Measurements from ENCODE around the gene UNC119.

The UNC119 gene

DNA sequence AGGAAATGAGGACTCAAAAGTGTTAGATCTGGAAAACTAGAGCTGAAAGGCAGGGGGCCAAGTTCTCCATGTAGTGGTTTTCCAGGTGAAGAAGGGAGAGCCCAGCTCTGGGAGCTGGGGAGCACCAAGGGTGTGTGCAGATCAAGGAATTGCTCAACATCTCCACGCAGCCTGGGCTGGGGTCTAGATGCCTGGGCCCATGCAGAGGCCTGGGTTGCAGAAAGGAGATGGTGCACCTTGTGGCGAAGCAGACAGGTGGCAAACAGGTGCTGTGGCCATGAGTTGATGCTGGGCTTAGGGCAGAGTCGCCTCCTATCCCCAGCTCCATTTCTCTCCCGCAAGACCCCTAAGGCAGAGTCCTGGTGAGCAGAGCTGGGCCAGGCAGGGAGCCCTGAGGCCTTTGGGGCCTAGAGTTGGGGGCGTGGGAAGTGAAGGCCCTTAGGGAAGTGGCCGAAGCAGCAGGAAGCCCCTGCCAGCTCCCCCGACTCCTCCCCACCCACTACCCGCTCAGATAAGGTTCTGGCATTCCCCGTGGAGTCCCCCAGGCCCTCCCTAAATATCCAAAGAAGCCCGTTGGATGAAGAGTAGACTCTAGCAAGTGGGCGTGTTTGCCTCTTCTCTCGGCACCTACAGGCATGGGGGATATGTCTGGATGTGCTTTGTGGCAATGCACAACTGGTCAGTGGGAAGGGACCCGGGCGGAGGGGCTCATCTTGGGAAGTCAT lies 45.5 kb downstream of the UNC119 start:
- no peak overlapping the region for H3K4me3 ChIP-seq (ENCODE audit: low read depth, low read length)
- DNase-seq (ENCODE audit: low read depth) = no peak

DNA sequence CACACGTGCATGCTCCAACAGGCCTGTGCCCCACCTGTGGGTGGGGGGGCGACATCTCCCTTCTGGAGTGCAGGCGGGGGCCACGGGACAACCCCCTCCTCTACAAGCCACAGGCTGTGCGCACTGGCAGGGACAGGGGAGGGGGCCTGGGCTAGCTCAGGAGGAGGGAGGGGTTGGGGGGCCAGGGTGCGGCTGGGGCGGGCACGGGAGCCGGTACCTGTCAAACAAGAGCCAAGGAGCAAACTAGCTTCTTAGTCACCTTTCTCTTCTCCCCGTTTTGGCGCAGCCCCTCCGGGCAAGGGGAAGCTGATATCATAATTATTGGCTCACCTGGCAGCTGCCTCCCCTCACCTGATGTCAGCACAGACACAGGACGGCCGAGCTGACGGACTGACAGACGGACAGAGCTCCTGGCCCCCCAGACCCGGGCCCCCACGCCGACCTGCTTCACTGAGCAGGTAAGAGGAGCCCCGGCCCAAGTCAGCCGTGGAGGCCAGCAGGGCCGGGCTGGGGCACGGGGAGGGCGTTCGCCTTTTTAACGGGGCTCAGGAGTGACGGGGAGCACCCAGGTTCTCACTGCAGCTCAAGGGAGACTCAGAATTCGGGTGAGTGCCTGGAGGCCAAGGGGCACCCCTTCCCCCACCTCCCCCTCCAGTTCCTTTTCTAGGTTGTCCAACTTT lies 46.3 kb downstream of the UNC119 start, which contains the start of gene FOXN1:
Gene FOXN1, plus strand, starts transcription at position 363 of the 680 bp plus-strand sequence. CDS start 17,622 bp downstream, outside the sequence.
- no peak within 1 kb of the TSS for H3K4me3 ChIP-seq (ENCODE audit: low read depth, low read length)
- DNase-seq (ENCODE audit: low read depth) = no peak

GRCh38 chr17:28503420-28503819 lies 49.0 kb downstream of the UNC119 start:
- no peak overlapping the region for H3K4me3 ChIP-seq (ENCODE audit: low read depth, low read length)
- DNase-seq (ENCODE audit: low read depth) = no peak

DNA sequence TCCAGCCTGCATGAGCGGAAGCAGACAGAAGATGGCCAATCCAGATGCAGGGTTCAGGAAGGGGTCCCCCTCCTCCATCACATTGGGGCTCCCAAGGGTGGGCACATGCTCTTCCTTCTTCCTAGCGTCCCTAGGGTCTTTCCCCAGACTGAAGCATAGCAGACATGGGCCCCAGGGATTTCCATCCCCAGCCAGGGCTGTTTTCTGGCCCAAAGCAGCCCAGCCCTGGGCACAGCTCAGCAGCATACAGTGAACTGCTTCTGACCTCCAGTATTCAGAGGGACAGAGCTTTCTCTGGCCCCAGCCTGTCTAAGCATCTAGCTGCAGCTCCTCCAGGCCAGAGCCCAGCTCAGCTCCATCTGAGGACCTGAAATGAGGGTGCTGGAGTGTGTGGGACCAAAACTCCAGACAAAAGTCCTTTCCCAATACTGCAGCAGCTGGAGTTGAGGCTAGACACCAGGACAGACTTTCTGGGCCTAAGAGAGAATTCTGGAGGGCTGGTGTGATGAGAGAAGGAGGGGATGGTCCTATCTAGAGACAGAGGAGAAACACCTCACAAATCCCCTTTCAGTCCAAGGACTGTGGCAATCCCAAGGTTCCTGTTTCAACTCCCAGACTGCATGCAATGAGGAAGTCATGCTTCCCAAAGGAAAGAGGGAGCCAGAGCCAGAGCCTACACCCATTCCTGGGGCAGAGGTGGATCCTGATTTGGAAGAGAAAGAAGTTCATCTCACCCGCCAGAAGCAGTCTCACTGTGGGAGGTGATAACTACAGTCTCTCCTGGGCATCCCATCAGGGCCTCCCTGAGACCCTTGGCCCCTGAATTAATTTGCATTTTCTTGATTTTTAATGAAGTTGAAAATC lies 50.8 kb downstream of the UNC119 start:
- H3K4me3 ChIP-seq (ENCODE audit: low read depth, low read length) = no peak overlapping the region
- no peak for DNase-seq (ENCODE audit: low read depth)

DNA sequence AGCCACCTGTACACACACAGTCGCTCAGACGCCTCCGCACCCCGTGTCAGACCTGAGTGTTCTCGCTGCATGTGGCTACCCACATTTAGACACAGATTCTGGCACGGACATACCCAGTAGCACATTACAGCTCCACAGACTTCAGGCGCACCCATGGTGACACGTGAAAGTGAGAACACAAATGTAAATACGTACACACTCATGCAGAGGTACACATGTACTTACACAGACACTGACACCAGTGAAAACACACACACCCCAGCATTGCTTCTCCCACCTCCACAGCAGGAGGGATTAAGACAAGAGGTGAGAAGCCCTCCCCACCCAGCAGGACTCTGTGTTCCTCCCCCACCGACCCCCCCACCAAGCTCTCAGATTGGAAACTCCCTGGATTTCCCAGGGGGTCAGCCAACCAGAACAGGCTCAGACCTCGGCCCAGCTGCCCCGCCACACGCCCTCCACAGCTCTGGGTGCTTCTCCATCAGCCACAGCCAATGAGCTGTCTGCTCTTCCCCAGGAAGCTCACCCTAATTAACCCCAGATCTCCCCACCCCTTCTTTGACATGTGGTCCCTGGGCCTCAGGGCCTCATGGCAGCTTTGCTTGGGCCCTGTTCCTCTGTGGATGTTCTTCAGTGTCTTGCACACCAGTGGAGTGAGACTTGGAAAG lies 51.6 kb downstream of the UNC119 start:
- DNase-seq (ENCODE audit: low read depth) = no peak
- H3K4me3 ChIP-seq (ENCODE audit: low read depth, low read length) = no peak overlapping the region

DNA sequence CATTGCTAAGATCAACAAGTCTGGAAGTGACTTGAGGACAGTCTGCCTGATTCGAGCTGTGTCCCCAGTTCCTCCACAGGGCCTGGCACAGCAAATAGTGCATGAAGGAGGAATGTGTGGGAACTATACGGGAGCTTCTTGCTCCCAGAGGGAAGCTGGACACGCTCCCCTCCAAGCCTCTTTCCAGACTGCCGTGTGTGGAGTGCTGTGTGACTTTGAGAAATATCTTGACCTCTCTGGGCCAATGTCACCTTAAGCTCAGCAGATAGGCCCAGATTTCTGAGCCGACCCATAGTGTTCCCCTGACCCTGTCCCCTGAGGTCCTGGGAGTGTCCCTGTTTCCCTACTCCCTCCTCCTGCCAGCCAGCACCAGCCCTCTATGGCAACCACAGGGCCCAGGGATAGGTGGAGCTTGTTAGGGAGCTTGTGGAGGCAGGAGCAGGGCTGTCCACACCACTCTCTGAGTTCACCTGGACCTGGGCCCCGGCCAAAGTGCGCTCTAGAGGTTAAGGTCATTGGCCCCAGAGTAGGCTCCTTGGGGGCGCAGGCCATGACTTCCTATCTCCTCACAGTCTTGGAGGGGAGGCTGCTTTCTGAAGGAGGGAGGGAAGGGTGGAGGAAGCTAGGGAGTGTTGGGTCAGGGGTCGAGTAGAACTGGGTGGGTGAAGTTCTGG lies 52.6 kb downstream of the UNC119 start:
- no peak for DNase-seq (ENCODE audit: low read depth)
- H3K4me3 ChIP-seq (ENCODE audit: low read depth, low read length) = no peak overlapping the region

- H3K4me3 ChIP-seq (ENCODE audit: low read depth, low read length) = no peak overlapping the region
- no peak for DNase-seq (ENCODE audit: low read depth)
These were observed 53.1 kb downstream of the UNC119 start for GRCh38 chr17:28499364-28499664.

DNA sequence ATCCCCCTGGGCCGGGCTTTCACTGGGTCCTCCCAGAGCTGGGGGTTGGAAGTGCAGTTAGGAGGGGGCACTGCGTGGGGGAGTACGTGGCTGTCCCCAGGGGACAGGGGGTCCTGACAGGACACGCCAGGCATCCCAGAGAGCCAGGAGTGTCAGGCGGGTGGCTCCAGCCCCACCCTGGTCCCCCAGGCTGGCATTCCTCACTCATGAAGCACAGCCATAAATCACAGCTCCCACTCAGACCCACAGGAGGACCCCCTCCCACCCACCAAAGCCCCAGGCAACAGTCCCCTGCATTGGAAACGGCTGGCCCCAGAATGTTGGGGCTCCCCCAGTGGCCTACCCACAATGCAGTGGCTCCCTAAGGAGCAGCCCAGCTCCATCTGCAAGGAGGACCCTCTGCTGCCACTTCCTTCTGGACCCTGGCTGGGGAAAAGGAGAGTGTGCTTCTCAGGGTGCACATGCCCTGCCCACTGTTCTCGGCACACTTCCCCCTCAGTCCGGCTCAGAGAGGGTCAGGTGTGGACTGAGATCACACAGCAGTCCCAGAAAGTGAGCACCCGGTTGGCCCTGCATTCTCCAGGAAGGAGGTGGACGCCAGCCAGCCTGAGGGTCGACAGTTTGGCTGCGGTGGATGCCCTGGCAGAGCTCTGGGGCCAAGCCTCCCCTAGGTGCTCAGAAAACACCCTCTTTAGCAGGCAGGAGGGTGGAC lies 53.6 kb downstream of the UNC119 start:
- no peak for DNase-seq (ENCODE audit: low read depth)

DNA sequence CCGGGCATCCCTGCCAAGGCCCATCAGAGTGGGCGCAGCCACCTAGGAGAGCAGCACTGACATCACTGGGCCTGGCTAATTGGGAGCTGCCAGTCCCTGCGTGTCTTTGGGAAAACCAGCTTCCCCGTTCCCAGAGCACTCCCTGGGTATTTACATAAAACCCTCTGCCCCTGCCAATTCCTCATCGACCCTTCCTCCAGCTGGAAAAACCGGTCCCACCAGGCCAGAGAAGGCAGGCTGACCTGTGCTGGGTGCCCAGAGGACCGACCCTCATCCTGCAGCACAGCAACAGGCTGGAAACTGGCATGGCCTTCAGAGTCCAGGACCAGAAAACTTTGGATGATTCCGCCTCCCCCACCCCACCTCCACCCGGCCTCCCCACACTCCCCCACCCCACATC lies 54.5 kb downstream of the UNC119 start:
- H3K4me3 ChIP-seq (ENCODE audit: low read depth, low read length) = no peak overlapping the region
- no peak for DNase-seq (ENCODE audit: low read depth)

More for the DNA sequence above, 53.6 kb downstream of the UNC119 start:
- no peak overlapping the region for H3K4me3 ChIP-seq (ENCODE audit: low read depth, low read length)

All from skeletal muscle cell (primary cell).